ENCODE results near the gene ARFGAP2.

DNA sequence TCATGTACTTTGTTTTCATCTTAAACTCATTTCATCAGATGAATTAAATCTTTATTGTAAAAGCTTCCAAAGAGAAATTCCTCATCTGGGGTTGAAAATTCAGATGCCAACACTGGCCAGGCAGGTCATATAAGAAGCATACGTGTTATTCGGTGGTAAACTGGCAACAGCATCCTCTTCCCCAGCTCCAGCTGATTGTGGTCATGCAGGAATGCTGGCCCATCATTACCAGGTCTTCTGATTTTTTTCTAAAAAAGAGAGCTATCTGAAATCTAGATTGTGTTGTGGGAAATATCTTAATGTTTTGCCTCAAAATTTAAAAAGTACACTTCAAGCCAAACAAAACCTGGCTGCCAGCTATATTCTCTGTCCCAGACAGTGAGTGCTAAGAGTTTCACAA, 53.6 kb downstream of the ARFGAP2 start:
- TF ChIP-seq, protein P1, sequence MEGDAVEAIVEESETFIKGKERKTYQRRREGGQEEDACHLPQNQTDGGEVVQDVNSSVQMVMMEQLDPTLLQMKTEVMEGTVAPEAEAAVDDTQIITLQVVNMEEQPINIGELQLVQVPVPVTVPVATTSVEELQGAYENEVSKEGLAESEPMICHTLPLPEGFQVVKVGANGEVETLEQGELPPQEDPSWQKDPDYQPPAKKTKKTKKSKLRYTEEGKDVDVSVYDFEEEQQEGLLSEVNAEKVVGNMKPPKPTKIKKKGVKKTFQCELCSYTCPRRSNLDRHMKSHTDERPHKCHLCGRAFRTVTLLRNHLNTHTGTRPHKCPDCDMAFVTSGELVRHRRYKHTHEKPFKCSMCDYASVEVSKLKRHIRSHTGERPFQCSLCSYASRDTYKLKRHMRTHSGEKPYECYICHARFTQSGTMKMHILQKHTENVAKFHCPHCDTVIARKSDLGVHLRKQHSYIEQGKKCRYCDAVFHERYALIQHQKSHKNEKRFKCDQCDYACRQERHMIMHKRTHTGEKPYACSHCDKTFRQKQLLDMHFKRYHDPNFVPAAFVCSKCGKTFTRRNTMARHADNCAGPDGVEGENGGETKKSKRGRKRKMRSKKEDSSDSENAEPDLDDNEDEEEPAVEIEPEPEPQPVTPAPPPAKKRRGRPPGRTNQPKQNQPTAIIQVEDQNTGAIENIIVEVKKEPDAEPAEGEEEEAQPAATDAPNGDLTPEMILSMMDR (optimal IDR thresholded peaks at IDR 0.05 in 1 of 3, IDR thresholded peaks at IDR 0.05 in 1 of 3, conservative IDR thresholded peaks at IDR 0.05 in 1 of 3; ENCODE audit: extremely low read depth in 1 of 3, insufficient read depth in 2 of 3, low read length in 3 of 3) = no peak
- TF ChIP-seq EZH2 (IDR thresholded peaks at IDR 0.05; ENCODE audit: low read length) = no peak
